ENCODE measurements around the gene CIPC. TPM values are rescaled to one million over a fixed set of nuclear protein-coding genes. Genes with fewer than 3 reads are reported as not detected.

Gene CIPC
- total and polyA plus RNA-seq, 2 of the 13 experiments (the other 11 are each of a cell fraction or from before 2014, with no cell fraction given): 7.6 to 13.9 TPM

- TF ChIP-seq TEAD3 (CRISPR knock-in tag; optimal IDR thresholded peaks at IDR 0.05; ENCODE audit: borderline replicate concordance): peak; percentile 65
- peak; percentile 79 for TF ChIP-seq HNRNPK (IDR thresholded peaks at IDR 0.05; ENCODE audit: low read depth, low read length, poor library complexity, severe bottlenecking)
- no peak for TF ChIP-seq ELF4 (CRISPR knock-in tag; IDR thresholded peaks at IDR 0.05; ENCODE audit: borderline replicate concordance)
- no peak for TF ChIP-seq RXRA (CRISPR knock-in tag; IDR thresholded peaks at IDR 0.05)
- TF ChIP-seq MAX (IDR thresholded peaks at IDR 0.05): peak; percentile 14; the same call in 1 of the 2 replicates
- TF ChIP-seq IRF1 (CRISPR knock-in tag; IDR thresholded peaks at IDR 0.05; ENCODE audit: low read depth): no peak
Measured at GRCh38 chr14:77139540-77140358, 41.7 kb downstream of the CIPC start (continued).

- intact Hi-C loops (cut with micrococcal nuclease; ENCODE audit: unreplicated experiment): no loop called here
- H2AFZ ChIP-seq (ENCODE audit: low read length): no peak overlapping the region
- POLR2A ChIA-PET: no interaction called here
- TF ChIP-seq ZSCAN29 (CRISPR knock-in tag; conservative IDR thresholded peaks at IDR 0.05): 0 out of 2 replicates have a peak, but pooled peaks have one; percentile 7
- no peak for TF ChIP-seq CSRNP2 (CRISPR knock-in tag; conservative IDR thresholded peaks at IDR 0.05; ENCODE audit: low read depth)
- peak; percentile 10 for TF ChIP-seq TAF15 (IDR thresholded peaks at IDR 0.05; ENCODE audit: low read depth, low read length, poor library complexity, severe bottlenecking)
- peak; percentile 90 for TF ChIP-seq KAT2B (IDR thresholded peaks at IDR 0.05; ENCODE audit: borderline replicate concordance, low read depth, low read length)
- no peak for TF ChIP-seq ZBTB1 (CRISPR knock-in tag; IDR thresholded peaks at IDR 0.05; ENCODE audit: borderline replicate concordance)
- TF ChIP-seq HNF1A (IDR thresholded peaks at IDR 0.05; ENCODE audit: low read depth): no peak
- no peak for TF ChIP-seq HNF1A (CRISPR knock-in tag; IDR thresholded peaks at IDR 0.05; ENCODE audit: borderline replicate concordance)
Measured at GRCh38 chr14:77140359-77141213, 42.5 kb downstream of the CIPC start.

More at GRCh38 chr14:77140359-77141213, 42.5 kb downstream of the CIPC start:
- CTCF ChIA-PET (ENCODE audit: low intra/inter-chr PET ratio, low total read pairs): interaction anchor here (1.7 to 1.9 kb wide), 2 partner anchors 11 to 73 kb away, joined by 7 to 8 read pairs; no protein-coding TSS in a partner anchor
- H3K36me3 ChIP-seq (replicated peaks in 1 of 2; ENCODE audit: control insufficient read depth in 1 of 2, insufficient read depth in 2 of 2, low read length in 2 of 2): no peaks in the 10 kb centered on the region
- H3K4me1 ChIP-seq (ENCODE audit: insufficient read depth, low read length): peaks cover 19% of the 10 kb centered on the region
- no peaks in the 10 kb centered on the region for H3K79me2 ChIP-seq (ENCODE audit: insufficient read depth, low read length)
- no peak for FAIRE-seq
- in situ Hi-C loops (cut with HindIII; ENCODE audit: extremely low pct_ligation_motif_present, low pct_unique_long_range_greater_than_20kb): loop anchor here (5.0 kb wide), 1 partner anchor 67 kb away; no protein-coding TSS in a partner anchor
- no peaks in the 10 kb centered on the region for H3K9me3 ChIP-seq (ENCODE audit: low read length)
- H3K27me3 ChIP-seq (ENCODE audit: control insufficient read depth in 1 of 2, insufficient read depth in 2 of 2, low read length in 2 of 2): peaks cover 5 to 42% of the 10 kb centered on the region in 2 experiments; a peak in 4 of 5 replicates
- no peak for DNase-seq (ENCODE audit: low spot score)
- H4K20me1 ChIP-seq (ENCODE audit: insufficient read depth, low read length): peaks cover 9% of the 10 kb centered on the region; the same call in 1 of the 2 replicates
- 7% methylated on average over 25 of the region's 67 CpGs for WGBS (ENCODE audit: low lambda C conversion rate)
- peak overlapping the region; percentile 1 to 67 (median 34); a peak in 4 of 6 replicates for H3K4me3 ChIP-seq (replicated peaks in 1 of 3; ENCODE audit: insufficient read depth in 1 of 3, low read depth in 2 of 3, low read length in 3 of 3)
- BruUV-seq (replicated peaks): no TSS peak
- H3K9ac ChIP-seq (ENCODE audit: insufficient read depth, low read depth, low read length): no peak overlapping the region
- peak overlapping the region; percentile 74 for H3K4me2 ChIP-seq (ENCODE audit: low read depth, low read length)
- peak; percentile 46 for ATAC-seq
- no peak overlapping the region for H3K27ac ChIP-seq (ENCODE audit: extremely low read length, insufficient read depth, low read length)
